ENCODE measurements around the gene ANKRD2.

DNA sequence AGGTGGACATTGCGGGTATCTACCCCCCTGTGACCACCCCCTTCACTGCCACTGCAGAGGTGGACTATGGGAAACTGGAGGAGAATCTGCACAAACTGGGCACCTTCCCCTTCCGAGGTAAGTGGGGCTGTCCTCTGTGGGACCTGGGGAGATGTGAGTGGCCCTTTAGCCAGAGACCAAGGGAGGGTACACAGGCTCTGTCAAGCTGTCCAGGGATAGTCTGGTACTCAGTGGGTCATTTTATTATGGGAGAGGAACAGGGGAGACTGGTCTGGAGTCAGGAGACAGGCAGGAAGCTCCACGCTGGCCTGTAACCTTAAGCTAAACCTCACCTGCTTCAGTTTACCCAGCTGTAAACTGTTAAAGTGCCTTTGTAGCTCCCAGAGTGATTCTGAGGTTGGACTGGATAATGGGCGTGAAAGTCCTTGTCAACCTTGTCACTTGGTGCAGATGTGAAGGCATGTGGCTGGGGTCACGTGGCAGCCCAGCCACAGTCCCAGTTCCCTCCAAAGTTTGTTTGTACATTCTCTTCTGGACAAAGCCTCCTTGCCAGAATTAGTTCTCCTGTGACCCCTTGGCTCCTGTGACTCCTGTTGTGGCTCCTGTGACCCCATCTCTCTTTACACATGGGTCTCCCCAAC, 12.3 kb downstream of the ANKRD2 start:
- TF ChIP-seq CTCF (conservative IDR thresholded peaks at IDR 0.05 in 1 of 2, IDR thresholded peaks at IDR 0.05 in 1 of 2; ENCODE audit: extremely low read depth in 1 of 2, insufficient read depth in 1 of 2, low read depth in 1 of 2, low read length in 2 of 2) (no peak), EZH2 (IDR thresholded peaks at IDR 0.05; ENCODE audit: borderline replicate concordance, low read length) (no peak)

Data from mammary epithelial cell (primary cell).